GM21367 (cell line): ENCODE results near the gene C10orf143.
"Not testable (repeated sequence)": the region's sequence is repeated elsewhere in the genome, so short reads cannot be mapped to it uniquely, and the experiment has no call there.

Experiments
- ATAC-seq: cut with Tn5 transposase; IDR thresholded peaks from one replicate; pipeline ENCODE4 v1.9.1; 2021; ENCODE audit not compliant: unreplicated experiment

Gene C10orf143

DNA sequence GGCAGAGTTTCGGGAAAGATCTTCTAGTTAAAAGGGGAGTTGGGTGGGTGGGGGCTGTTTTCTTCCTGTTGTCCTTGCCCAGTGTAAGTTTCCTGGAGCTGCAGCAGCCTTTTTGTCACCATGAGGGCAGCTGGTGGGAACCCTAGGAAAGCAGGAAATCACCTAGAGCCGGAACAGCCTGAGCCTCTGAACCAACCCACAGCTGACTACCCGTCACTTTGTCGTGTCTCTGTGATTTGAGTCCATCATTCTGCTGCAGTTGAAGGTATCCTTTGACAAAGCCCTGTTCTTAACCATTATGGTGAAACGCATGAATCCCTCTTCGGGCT lies 1.2 kb upstream of the C10orf143 start:
- no peak for ATAC-seq

DNA sequence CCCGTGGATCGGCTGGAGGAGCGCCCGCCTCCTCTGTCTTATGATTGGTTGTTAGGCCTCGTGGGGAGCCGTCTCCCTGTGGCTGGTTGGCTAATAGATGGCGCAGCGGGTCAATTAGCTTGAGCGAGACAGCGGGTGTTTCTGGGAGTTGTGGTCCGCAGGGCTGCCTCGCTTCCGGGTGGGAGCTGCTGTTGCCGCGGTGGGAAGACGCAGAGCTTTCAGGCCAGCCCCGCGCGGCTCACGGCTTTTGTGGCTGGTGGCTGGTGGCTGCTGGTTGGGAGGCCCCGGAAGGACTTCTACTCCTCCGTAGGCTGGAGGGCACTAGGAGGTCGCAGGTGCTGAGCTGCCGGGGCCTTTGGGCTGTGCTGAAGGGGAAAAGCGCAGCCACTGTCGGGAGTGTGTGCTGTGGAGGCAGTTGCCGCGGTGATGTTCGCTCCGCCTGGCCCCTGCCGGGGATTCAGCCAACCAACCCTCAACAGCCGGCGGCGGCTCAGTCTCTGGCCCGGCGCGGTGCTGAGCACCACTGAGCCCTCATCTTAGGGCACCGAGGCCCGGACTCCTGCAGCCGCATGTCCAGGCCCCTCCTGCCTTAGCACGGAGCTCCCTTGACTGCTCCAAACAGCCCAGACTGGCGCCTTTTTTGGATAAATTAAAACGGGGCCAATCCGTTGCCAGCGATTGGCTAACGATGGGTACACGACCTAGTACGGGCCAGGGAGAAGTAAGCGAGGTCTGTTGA lies 652 bp upstream of the C10orf143 start:
- ATAC-seq = peak; percentile 83

DNA sequence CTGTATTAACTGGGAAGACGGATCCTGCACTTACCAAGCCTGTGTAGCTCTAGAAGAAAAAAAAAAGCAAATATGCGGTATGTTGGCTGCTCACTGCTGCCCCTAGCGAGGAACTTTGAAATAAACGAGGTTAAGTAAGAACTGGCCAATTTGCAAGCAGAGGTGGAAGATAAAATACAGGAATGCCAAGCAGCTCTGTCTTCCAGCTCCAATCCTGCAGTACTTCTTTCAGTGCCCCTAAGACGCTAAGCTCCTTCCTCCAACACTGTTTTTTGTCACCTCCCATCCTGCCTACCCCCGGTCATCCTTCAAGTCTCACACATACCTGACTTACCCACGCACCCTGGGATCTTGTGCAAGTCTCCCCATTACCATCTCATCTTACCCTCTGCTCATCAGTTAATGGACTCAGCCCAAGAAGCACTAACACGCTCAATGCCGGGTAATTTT lies 809 bp downstream of the C10orf143 start:
- no peak for ATAC-seq

DNA sequence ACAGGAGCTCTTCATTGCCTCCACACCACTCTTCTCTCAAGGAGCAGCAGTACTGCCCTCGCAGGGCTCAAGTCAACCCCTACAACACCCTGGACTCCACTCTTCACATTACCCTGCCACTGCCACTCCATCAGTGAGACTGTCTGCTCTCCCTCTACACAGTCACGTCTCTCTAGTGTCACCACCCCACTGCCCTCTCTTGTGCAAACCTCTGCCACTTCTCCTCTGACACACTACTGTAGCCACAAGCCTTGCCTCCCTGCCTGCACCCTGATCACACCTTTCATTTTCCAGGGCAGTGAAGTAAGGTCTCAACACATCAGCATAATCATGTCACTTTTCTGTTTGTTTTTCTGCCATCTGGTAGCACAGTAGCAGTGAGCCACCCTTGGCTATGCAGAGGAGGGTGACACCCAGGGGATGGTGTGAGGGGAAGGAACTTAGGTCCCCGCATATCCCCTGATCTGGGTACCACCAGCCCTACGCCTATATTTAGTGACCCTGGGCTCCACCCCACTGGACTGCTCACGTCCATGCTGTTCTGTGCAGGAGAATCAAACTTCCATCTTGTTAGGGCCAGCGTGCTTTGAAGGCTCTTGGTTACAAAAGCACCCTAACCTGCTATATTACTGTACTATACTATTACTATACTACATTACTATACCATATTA lies 1.6 kb downstream of the C10orf143 start:
- no peak for ATAC-seq

DNA sequence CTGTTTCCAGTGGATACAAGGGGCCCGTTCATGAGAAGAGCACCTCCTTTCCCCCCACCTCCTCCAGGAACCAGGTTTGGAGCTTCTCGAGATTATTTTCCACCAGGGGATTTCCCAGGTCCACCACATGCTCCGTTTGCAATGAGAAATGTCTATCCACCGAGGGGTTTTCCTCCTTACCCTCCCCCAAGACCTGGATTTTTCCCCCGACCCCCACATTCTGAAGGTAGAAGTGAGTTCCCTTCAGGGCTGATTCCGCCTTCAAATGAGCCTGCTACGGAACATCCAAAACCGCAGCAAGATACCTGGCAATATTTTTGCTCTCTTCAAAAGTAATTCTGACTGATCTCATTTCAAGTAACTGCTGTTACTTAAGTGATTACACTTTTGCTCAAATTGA lies 2.5 kb downstream of the C10orf143 start:
- not testable (repeated sequence) for ATAC-seq

DNA sequence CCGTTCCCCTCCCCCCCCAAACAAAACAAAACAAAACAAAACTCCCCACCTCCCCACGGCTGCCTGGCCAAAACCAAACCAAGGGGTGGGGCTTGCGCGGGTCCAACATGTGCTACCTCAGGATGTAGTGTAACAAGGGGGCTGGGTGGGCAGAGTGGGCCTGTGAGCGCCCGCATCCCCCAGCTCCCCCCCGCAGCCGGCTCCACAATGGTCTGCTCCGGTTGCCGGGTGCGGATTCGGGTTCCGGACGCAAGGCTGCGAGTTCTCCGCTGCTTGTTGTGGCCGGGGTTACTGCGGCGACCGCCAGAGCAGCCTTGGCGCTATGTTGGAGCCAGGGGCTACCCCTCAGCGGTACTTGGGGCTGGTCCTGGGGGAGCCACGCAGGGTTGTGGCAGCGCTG lies 4.9 kb downstream of the C10orf143 start:
- no peak for ATAC-seq

DNA sequence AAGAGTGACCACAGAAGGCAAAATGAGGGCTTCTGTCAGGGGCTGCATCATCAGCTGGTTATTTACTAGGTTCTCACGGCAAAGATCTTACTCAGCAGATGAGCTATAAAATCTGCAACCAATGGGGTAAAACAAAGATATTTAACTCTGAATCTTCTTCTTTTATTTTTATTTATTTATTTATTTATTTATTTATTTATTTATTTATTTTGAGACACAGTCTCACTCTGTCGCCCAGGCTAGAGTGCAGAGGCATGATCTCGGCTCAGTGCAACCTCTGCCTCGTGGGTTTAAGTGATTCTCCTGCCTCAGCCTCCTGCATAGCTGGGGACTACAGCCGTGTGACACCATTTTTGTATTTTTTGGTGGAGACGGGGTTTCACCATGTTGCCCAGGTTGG lies 11.3 kb downstream of the C10orf143 start:
- no peak for ATAC-seq

DNA sequence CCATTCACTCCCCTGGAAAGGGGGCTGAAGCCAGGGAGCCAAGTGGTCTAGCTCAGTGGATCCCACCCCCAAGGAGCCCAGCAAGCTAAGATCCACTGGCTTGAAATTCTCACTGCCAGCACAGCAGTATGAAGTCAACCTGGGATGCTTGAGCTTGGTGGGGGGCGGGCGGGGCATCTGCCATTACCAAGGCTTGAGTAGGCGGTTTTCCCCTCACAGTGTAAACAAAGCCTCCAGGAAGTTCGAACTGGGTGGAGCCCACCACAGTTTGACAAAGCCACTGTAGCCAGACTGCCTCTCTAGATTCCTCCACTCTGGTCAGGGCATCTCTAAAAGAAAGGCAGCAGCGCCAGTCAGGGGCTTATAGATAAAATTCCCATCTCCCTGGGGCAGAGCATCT lies 20.1 kb downstream of the C10orf143 start:
- not testable (repeated sequence) for ATAC-seq

DNA sequence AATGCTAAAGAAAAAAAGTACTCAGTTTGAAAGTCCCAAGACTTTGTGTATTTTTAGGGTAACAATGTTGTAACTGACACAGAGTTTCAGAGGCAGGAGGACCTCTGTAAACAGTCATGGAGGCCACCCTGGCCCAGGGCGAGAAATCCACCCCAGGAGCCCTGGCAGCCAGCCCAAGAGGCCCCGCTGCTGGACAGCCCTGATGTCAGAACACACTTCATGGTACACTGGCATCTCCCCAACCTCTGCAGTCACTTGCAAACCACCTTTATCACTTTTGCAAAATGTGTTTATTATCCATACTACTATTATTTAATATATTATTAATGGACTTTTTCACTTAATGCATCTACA lies 30.2 kb downstream of the C10orf143 start:
- no peak for ATAC-seq

DNA sequence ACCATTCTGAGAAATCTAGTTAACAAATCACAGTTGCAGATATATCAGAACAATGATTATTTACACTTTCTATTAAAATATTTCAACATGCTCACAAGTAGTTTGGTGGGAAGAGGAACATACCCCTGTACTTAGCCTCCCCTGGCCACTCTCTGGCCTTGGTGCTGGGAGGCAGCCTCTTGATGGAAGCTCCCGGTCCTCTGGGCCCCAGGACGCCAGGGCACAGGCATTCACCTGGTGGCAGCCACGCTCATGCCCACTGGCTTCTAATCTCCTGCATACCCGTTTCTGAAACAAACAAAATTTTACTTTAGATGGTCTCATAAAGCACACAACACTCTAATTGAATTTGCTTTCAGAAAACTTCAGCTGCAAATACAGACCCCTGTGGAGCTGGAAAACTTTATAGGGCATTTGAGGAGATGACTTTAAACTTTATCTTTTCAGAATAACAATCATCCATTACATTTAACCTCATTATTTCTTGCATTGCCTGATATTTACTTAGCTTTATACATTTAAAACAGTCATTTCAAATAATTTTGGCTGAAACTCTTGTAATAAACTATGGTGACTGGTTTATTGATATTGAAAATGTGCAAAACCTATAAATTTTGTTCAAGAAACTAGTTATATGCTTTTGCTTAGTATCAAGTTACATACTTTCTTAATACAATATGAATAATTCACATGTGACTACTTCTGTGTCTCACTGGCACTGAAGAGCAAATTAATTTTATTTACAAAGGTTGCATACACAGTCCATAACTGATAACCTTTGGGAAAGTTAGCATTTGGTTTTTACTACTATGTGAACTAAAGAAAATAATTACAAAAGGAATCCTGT lies 30.8 kb downstream of the C10orf143 start:
- no peak for ATAC-seq

DNA sequence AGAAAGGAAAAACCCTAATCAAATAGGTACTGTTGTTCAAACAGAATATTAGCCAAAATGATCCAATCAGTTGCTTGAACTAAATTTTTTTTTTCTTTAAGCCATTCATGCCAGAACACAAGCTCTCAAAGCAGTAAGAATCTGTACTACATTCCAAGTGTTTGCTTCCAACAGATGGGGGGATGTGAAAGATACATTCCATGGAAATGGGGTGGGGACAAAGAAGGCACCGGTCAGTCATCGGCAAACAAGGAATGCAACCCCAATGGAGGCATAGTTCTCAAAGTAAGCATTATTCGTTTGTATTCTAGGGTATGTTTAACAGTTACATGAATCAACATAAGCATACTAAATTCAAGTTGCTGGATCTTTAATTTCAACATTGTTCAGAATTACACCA lies 32.5 kb downstream of the C10orf143 start:
- no peak for ATAC-seq

DNA sequence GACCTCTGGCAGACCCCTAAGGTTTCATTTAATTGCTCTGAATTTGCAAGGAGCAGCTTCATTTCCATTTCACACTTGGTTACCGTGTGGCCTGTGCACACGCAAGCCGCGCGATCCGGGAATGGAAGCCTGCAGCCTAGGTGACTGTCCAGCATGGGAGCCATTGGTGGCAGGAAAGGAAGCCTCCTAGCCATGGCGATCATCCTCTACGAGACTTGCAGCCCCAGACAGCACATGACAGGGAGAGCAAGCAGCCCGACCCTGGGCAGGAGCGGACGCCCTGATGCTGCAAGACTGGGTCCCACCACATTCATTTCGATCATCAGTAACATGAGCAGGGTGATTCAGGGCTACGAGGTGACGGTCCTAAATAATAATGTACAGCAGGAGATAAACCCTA lies 33.9 kb downstream of the C10orf143 start:
- ATAC-seq = no peak

DNA sequence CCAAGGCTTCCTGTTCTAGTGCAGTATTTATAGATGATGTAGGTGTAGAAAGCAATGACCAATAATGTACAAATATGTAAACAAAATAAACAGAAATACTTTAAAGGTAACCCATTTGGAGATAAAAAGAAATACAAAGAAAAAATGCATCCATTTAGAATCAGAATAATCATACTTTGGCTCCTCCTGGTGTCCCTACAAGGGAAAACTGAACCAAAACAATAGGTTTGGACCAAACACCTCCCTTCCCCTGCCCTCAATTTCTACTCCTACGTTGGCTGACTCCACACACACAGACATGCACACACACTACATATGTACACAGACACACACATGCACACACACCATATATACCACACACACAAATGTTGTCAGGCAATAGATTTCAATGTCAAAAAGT lies 36.0 kb downstream of the C10orf143 start:
- ATAC-seq = no peak

DNA sequence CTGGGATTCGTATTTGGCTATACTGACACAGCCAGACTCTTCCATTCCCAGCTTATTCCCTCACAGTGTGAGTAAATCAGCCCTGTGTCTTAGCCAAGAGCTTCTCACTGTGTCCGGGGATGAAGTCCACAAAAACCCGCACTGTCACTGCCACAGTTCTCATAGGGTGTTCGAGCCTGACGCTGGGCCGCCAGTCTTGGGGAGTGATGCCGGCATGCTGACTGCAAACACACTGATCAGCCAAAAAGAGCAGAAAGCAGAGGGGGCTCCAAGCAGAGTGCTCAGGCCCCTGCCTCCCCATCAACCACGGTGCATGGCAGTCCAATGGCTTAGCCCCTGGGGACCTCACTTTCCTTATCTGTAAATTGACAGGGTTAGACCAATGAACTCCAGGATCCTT lies 36.7 kb downstream of the C10orf143 start:
- ATAC-seq = no peak

DNA sequence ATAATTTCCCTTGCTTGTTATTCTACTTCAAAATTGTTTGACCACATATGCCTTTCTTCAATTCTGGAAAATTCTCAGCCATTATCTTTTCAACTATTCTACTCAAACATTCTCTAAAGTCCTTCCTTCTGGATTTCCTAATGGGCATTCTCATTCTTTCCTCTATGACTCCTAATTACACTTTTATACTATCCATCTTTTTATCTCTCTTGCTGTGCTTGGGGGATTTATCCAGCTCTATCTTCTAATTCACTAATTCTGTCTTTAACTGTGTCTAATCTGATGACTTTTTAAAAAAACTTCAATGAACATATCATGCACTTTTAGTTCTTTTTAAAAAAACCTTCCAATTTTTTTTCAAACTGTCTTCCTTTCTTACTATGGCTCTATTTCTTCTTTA lies 38.4 kb downstream of the C10orf143 start:
- no peak for ATAC-seq

DNA sequence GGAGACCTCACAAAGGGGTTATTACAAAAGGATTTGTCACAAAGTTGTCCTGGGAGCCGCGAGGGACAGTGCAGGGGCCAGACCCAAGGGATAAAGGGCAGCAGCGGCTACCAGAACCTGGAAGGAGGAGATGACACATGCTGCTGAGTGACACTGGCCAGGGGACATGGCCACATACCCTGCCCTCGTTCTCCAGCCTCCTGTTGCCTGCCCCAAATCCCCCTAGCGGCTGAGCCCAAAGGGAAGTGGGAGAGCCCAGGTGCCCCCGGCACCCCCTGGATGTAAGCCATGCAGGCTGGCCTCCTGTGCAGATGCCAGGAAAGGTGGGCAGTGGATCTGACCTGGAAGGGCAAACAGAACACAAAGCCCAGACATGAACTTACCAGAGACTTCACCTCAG lies 42.7 kb downstream of the C10orf143 start:
- no peak for ATAC-seq

DNA sequence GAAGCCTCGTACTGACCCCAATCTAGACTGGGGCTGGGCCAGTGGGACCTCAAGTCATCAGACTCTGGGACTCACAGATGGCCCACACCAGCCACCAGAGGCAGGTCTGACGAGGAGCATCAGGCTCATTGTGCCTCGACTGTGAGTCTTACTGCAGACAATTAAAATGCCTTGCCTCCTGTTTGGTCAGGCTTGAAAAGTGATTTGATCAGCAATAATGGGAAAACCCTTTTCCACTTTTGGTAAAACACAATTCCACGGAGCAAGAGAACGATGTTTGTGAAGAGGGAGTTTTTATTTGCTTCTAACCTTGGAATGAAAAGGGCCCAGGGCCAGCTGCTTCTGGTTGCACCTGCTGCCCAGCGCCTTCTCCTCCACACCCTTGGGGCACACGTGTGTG lies 43.9 kb downstream of the C10orf143 start:
- ATAC-seq = no peak

DNA sequence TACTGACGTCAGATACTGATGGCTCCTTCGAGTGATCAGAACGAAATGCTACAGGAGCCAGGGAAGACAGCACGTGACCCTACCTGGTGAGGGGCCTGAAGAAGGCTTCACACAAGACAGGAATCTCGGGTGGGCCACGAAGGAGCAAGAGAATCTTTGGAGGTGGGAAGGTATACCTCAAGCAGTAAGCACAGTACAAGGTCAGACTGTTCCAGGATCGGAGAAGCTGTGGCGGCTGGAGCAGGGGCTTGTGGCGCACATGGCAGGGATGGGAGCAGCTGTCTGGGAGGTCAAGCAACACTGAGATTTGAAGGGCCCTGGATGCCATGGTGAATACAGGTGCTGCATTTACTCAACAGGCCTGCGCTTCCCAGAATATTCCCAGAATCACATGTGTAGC lies 45.4 kb downstream of the C10orf143 start:
- no peak for ATAC-seq

DNA sequence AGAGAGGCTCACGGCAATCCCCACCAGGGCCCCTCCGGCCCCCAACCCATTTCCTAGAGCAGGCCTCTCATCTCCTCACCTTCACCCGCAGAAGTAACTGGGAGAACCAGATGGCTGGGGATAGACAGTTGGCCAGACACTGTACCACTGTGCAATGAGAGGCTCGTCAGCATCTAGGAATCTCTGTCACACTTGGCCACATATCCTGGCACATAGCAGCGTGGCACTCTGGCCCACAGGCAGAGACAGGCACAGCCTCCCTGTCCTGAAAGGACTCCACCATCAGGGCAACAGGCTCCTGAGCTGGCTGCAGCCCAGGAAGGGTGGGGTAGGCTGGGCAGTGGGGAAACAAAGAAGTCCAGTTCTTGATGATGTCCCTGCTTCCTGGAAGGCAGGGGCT lies 45.8 kb downstream of the C10orf143 start:
- no peak for ATAC-seq

DNA sequence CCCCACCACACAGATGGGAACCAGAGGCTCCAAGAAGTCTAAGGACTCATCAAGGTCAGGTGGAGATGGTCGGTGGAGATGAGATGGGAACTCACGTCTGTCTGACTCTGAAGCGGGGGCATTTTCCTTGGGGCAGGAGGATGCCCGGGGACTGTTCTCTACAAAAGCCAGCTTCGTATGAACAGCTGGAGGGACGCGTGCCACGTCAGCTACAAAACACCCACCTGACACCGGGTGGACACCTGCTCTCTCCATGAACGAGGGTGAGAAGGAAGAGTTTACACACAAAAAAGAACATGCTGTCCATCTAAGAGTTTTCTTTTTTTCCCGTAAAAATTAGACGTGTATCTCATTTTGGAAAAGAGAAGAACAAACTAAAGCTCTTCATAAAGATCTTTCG lies 47.7 kb downstream of the C10orf143 start:
- no peak for ATAC-seq

DNA sequence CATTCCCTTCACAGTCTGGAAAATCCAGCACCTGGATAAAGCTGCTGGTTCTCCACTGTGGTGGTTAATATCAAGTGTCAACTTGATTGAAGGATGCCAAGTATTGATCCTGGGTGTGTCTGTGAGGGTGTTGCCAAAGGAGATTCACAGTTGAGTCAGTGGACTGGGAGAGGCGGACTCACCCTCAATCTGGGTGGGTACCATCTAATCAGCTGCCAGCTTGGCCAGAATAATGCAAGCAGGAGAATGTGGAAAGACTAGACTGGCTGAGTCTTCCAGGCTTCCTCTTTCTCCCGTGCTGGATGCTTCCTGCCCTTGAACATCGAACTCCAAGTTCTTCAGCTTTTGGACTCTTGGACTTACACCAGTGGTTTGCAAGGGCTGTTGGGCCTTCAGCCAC lies 48.4 kb downstream of the C10orf143 start:
- no peak for ATAC-seq

DNA sequence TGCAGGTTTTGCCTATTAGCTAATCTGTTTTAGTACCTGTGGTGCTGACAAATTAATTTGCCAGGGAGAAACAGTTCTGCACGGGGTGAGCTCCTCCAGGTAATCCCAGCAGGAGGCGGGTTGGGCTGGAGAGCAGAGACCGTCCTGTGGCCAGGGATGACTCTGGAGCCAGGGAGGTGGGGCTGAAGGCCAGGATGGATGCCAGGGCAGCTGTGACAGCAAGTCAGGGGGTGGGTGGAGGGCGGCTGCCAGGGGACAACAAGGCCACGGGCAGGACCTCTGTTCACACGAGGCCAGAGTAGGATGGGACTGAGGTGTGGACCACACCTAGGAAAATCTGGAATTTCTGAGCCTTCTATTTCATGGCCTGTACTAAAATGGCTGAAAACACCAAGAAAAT lies 48.9 kb downstream of the C10orf143 start:
- ATAC-seq = no peak
